HG03025 (cell line): ENCODE data around the gene OR2F1.

Experiments
- ATAC-seq: cut with Tn5 transposase; IDR thresholded peaks from one replicate; pipeline ENCODE4 v1.9.1; 2021; ENCODE audit warnings: mild to moderate bottlenecking, moderate library complexity; ENCODE audit not compliant: unreplicated experiment, low FRiP score

Gene OR2F1

DNA sequence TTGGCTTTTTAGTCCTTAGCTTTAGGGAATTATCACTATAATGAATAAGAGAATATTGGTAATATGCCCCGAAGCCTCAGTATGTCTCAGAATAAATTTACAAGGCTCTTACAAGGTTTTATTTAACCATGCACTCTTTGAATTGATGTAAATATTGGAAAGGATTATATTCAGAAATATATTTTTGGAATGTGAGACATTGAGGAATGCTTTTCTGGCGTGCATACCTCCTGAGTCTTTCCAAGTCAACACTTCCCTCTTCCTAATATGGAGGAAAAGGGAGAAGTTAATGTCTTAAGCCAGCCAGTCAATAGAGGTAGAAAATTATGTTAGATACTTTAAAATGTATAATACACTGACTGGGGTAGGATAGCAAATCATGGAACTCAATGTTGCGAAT is 1.2 kb upstream of the OR2F1 start:
- no peak for ATAC-seq

DNA sequence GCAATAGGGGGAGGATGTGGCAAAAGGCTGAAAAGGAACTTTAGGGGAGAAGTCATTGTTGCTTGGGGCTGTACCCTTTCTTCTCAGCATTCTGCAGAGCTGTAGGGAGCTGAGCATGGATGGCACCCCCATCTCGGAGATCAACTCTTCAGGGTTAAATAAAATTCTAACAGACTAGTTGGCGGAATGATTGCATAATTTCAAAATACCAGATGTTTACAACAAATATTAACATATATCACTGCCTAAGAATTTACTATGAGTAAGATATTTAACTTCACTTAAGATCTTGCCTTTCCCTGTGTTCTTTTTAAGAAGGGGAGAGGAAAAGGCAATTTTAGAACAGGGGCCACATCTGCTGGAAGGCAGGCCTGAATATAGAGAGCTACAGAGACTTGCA is 509 bp upstream of the OR2F1 start:
- no peak for ATAC-seq

DNA sequence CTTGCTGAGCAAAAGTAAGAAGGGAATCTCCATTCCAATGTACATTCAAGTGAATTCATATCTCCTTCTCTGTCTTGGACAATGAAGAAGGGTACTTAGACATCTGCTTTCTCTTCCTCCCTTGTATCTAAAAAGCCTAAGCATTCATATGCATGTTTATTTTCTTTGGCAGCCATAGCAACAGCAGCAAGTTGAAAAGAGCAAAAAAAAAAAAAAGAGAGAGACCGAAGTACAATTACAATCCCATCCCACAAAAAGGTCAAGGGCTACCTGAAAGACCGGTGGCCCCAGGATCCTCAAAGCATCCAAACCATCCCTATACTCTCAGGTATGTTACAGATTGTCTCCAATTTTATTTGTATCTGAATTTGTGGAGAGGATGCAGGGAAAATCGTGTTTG is 4.1 kb downstream of the OR2F1 start:
- ATAC-seq, result no peak

DNA sequence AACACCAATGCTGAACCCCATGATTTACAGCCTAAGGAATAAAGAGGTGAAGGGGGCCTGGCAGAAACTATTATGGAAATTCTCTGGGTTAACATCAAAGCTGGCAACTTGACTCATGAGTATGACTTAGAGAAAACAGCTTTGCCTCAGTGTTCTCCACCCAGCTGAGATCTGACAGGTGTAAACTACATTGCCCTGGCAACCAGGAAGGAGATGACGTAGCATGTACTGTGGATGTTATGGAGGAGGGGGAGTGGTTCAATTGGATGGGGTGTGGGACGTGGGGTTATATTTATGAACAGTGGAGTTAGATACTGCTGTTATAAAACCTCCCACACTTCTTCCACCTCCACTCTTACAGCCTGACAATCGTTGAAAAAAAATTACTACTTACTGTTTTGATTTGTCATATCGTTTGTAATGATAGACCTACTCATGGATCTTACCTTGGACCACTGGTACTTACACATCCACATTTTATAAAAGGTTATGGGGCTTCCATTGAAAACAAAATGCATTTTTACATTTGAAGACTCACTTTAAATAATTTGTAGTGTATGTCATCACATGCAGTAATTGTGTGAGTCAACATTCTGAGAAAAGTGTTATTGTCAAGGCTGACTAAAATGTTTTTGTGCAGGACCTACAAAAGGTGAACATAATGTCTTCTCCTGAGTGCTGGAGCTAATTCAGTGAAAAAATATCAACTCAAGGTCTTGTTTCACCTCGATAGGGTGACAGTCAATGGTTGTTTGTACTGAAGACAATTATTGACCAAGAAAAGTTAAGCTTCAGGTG is 6.4 kb downstream of the OR2F1 start:
- ATAC-seq, result no peak

DNA sequence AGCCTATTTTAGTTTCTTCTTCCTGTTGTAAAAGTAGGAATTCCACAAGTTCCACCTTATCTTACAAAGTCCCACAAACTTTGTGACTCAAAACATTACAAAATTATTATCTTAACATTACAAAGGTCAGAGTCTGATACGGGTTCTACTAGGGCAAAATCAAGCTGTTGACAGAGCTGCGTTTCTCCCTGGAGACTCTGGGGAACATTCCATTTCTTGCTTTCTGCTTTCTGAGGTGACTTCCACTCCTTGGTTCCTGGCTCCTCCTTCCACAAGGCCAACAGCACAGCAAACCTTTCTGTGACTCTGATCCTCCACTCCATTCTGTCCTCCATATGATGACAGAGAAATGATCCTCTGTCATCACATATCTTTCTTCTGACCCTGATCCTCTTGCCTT is 10.6 kb downstream of the OR2F1 start:
- no peak for ATAC-seq

DNA sequence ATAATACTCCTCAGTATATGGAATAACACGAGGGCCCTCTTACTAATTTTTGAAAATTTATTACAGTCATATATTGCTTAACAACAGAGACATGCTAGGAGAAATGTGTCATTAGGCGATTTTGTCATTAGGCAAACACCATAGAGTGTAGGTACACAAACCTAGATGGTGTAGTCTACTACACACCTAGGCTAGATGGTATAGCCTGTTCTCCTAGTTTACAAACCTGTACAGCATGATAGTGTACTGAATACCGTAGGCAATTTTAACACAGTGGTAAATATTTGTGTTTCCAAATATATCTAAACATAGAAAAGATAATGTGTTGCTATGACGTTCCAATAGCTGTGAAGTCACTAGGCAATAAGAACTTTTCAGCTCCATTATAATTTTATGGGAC is 12.8 kb downstream of the OR2F1 start:
- ATAC-seq, result no peak

DNA sequence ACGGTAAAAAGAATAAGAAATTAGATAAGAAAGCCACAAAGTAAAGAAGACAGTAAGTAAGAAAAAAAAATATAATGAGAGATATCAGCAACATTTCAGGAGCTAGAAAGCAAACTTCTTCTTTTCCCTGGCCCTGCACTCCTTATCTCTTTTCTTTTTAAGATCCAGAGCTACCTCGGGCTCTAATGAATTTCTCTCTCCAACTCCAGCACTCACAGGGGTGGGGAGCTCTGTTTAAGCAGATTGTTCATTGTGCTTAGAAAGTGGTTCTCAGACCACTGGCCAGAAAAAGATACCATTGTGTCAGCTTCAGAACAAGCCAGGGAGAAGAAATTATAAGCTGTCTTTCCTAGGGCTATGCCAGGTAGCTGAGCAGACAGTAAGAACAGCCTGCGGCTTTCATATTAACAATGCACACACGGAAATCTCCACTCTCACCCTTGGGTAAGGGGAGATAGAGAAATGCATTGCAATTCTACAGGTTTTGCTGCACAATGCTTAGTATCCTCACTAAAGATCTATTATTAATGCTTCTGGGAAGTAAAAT is 19.3 kb downstream of the OR2F1 start:
- no peak for ATAC-seq

DNA sequence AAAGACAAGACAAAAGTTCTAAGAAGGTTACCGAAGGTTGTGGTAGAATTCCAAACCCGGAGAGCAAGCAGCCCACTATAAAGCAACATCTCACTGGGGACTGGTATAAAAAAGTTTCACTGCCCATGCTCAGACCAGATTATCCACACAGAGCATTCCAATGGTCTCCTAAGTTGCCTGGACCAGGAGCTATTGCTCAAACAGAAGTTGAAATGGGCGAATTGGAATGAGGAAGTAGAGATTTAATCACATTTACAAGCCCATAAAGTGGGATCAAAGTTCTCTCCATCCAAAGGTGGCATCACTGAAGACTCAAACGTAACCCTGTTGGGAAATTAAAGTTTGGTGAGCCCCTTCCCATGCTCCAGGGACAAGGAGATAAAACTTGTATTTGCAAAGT is 19.8 kb downstream of the OR2F1 start:
- ATAC-seq, result no peak

DNA sequence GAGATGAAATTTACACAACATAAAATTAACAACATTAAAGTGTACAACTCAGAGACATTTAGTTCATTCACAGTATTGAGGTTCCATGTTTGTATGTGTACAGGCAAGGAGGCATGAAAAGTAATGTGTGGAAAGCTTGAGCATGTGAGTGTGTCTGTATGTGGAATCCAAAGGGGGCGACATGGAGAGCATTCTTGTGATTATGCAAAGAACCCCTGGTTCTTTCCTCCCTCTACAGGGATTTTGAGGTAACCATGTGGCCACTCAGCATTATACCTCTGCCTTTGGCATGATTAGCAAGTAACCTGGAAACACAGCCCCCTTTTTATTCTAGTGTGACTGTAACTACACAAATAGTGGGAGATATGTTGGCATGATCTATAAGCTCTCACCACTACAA is 21.0 kb downstream of the OR2F1 start:
- no peak for ATAC-seq

DNA sequence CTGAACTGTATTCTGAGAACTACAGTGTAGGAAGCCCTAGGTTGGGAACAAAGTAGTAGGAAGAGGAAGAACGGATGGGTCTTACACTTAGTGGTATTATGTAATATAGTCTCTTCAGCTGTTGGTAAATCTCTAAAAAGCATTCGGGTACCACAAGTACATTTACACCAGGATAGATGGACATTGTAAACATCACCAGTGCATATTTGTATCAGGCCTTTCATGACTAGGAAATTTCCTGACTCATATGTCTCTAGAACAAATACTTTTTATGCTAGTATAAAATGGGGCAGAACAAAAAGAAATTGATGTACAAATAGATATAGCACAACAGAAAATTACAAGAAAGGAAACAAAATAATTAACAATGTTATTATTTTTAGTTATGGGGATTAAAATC is 23.9 kb downstream of the OR2F1 start:
- ATAC-seq, result no peak

DNA sequence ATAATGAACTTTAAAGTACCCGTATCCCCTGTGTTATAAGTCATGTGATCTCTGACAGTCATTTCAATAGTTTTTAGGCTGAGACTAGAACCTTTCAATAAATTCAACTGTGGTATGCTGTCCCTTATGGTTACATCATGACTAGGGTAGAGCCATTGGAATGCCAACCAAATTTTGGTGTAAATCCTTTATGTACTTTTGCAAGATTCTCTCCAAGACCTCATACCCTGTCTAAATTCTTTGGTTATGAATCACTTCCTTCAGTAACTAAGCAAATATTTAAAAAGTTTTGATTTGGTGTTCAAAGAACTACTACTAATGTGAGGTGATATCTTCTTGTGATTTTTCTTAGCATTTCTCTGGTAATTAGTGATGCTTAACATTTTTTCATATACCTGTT is 24.7 kb downstream of the OR2F1 start:
- ATAC-seq, result no peak

DNA sequence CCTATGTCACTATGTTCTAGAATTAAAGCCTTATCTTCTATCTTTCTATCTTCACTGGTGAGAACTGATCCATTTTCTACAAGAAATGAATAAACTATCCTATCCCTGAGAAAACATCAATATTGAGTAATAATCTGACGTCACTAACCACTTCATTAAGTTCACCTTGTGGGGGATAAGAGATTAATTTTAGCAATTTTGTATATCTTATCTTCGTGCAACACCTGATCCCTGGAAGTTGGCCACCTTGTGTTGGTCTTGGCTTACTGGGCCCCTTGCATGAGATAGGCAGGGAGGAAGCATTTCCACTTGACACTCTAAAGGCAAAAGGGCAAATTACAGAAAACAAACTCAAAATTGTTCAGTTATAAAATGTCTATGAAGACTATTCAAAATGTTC is 25.4 kb downstream of the OR2F1 start:
- ATAC-seq, result no peak

DNA sequence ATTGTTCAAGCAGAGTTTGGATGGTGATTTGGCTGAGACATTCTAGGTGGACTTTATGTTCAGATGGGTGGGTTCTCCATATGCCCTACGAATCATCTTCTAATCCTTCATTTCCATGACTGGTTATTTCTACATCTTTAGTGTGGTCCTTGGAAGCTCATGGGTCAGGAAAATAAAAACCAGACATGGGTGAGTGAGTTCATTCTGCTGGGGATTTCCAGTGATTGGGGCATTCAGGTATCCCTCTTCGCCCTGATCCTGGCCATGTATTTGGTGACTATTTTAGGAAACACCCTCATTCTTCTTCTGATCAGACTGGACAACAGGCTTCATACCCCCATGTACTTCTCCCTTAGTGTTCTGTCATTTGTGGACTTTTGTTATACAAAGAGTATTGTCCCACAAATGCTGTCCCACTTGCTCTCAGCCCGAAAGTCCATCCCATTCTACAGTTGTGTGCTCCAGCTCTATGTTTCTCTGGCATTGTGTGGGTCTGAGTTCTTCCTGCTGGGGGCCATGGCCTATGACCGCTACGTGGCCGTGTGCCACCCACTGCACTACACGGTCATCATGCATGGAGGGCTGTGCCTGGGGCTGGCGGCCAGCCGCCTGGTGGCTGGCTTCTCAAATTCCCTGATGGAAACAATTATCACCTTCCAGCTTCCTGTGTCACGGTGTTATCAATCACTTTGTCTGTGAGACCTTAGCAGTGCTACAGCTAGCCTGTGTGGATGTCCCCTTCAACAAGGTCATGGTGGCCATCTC is 26.3 kb downstream of the OR2F1 start:
- ATAC-seq, result no peak

DNA sequence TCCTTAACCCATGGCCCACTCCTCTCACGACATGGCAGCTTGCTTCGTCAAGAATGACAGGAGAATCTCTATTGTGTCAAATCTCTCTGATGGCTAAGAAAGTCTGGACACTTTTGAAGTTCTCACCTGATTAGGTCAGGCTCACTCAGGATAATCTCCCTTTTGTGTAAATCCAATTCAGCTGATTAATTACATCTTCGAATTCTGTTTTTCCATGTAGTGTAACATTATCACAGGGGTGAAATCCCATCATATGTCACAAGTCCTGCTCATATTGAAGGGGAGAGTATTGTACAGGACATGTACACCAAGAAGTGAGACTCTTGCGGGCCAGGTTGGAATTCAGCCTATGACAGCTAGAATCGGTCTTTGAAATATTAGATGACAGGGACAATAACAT is 29.3 kb downstream of the OR2F1 start:
- no peak for ATAC-seq

DNA sequence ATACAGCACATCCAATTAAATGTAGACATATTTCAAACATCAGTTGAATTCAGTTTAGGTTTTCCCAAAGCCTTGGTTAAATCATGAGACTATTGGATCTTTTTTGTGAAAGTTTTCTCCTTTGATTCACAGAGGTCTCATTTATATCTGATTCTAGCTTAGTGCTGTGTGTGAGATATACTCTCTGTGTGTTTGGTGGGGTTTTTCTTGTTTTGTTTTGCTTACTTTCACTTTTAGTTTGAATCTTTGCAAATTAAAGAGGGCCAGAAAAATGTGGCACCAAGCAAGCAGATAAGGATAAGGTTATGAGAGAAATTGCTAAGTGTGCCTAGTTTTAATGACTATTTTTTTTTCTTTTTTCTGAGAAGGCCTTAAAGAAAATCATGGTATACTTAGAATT is 32.9 kb downstream of the OR2F1 start:
- ATAC-seq, result no peak

DNA sequence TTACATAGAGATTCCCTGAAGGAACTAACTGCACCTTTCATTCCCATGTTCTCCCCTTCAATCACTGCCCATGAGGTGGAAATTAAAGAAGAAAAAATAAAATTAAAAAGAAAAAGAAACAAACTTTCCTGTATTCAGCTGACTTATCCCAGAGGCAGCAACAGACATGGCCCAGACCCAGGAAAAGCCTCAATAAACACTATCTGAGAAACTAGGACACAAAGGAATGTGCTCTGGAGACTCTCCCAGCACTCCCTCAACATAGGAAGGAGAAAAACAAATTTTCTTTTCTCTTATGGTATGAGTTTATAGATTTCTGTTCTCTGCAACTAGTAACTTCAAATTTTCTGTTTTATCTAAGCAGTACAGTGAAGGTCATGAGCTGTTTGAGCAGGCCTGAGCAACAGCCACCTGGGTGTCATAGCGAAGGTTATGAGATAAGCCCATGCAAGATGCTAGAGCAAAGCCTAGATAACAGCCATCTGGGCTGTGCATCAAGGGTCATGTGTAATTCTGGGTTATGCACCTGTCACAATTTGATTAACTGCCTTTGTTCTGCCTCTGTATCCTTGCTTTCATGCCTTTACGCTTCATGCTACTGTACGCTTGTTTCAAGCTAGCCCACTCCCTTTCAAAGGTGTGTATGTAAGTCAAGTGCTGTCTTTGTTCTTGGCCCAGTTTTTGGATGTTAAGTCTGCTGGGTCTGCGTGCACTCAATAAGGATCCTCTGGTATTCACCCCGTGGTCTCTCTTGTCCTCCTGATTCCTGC is 34.5 kb downstream of the OR2F1 start:
- no peak for ATAC-seq

DNA sequence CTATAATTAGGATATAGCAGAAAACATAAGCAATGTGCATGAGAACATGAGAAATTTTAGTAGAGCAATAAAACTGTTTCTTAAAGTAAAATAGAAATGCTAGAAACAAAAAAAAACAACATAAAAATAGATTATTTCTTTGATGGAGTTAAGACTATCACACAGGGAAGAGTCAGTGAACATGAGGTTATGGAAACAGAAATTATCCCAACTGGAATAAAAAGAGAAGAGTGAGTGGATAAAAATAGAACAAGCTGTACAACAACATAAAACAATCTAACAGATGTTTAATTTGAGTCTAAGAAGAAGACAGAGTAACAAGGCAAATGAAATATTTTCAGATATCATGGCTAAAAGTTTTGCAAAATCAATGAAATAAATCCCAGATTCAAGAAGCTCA is 38.0 kb downstream of the OR2F1 start:
- ATAC-seq, result no peak

DNA sequence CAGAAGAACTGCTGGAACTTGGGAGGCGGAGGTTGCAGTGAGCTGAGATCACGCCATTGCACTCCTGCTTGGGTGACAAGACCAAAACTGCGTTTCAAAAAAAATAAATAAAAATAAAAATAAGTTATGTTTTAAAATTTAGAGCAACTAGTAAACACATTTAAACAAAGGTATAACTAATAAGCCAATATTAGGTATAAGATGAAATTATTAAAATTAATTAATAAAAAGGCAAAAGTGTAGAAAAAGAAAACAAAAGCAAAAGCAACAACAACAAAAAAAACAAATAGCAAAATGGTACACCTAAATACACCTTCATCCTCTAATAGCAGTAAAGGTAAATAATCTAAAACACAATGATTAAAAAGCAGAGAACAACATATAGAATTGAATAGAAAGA is 39.3 kb downstream of the OR2F1 start:
- ATAC-seq, result no peak

DNA sequence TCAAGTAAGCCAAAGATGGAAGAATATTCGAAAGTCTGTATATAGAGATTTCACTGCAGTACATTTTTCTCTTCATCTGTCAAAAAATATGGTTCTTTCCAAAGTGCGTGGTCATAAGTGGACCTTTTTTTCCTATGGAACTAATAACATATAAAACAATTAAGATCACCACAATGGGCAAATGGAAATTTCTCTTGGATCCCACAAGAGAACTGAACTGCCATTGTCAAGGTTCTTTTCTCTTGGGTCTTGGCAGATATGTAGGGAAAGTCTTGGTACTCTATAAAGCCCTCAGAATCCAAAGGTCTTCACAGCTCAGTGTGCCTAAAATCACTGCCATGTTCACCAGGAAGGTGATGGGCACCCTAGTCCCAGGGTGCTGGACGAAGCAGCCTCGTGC is 45.4 kb downstream of the OR2F1 start, which contains the start of gene OR6B1:
Gene OR6B1, plus strand, starts transcription at position 301 of the 400 bp plus-strand sequence. CDS start 3,677 bp downstream, outside the sequence.
- no peak for ATAC-seq

DNA sequence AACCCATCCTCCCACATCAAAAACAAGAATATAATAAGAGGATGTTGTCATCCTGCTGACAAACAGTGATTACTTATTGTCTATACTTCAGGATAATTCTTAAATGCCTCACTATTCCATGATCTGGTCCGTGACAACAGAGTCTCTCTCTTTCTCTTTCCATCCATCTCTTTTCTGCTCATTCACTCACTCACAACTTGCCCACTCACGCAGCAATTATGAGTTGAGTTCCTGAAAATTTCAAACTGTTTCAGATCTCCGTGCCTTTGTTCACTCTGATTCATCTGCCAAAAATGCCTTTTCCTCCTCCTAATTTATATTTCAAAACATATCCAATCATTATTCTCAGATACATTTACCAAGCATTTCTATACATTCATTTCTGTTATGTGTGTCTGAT is 46.9 kb downstream of the OR2F1 start:
- ATAC-seq, result no peak

DNA sequence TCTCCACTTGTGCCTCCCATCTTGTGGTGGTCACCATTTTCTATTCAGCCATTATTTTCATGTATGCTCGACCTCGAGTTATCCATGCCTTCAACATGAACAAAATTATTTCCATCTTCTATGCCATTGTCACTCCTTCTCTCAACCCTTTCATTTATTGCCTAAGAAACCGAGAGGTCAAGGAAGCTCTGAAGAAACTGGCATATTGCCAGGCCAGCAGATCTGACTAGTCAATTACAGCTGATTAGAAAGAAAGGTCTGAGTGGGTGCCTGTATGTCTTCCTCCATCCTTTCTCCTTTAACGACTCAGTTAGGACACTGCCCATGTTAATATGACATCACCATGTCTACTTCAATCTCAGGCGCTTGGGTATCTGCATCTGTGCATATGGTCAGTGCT is 50.1 kb downstream of the OR2F1 start:
- ATAC-seq, result no peak
